AG20443 (cell line): ENCODE measurements around the gene PRKCE.
A peak's percentile ranks its signal among the peaks of the same experiment; 100 is the strongest.

Source experiments
- DNase-seq: peaks from one replicate; pipeline ENCODE4 v3.0.0; 2012; ENCODE audit warnings: low spot score, mixed read lengths

Gene PRKCE

DNA sequence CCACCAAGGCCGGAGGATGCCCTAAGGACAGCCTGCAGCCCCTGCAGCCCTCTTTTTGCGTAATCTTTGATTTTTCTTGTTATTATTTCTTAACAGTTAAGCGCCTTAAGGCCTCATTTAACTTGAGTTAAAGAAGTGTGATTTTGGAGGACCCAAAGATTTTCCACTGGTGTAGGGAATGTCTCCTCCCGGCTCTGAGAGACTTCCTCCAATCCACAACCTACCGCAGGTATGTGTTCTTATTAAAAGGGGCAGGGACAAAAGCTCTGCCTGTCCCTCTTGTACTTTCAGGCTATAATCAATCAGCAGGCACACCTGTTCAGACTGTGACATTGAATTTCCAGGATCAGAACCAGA lies 285.1 kb downstream of the PRKCE start:
- no peak for DNase-seq

- DNase-seq: no peak
Observed at GRCh38 chr2:45937990-45938389, 286.5 kb downstream of the PRKCE start.

GRCh38 chr2:45938649-45939511 lies 287.4 kb downstream of the PRKCE start:
- peak; percentile 91 for DNase-seq

DNA sequence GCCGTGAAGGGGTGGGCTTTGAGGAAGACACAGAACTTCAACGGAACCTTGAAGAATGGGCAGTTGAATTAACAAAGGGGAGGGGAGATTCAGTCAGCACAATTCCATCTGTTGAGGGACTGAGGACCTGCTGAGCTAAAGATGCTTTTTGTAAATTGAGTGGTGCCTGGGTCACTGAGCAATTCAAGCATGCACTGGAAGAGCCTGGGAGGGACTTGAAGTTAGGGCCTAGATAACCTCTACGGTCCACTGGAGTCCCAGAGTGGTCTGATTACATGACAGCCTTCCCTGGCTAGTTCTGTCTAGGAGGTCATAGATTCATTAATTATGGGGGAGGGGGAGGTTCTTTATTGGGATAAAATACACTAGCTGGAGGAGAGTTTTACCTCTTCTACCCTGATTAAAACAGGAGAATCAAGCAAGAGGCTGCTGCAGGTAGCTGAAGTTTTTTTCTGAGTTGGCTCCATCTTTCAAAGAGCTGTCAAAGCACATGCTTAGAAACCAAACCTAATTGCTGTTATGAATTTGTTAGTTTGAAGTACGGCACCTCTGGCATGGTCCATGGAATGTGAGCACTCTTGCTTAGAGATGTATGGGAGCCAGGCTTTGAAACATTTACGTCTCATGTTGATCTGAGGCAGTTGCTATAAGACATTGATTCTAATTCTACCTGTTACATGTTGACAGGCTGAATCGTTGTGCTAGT lies 290.2 kb downstream of the PRKCE start:
- DNase-seq: no peak

- no peak for DNase-seq
Observed at GRCh38 chr2:45942237-45942738, 290.8 kb downstream of the PRKCE start.

DNA sequence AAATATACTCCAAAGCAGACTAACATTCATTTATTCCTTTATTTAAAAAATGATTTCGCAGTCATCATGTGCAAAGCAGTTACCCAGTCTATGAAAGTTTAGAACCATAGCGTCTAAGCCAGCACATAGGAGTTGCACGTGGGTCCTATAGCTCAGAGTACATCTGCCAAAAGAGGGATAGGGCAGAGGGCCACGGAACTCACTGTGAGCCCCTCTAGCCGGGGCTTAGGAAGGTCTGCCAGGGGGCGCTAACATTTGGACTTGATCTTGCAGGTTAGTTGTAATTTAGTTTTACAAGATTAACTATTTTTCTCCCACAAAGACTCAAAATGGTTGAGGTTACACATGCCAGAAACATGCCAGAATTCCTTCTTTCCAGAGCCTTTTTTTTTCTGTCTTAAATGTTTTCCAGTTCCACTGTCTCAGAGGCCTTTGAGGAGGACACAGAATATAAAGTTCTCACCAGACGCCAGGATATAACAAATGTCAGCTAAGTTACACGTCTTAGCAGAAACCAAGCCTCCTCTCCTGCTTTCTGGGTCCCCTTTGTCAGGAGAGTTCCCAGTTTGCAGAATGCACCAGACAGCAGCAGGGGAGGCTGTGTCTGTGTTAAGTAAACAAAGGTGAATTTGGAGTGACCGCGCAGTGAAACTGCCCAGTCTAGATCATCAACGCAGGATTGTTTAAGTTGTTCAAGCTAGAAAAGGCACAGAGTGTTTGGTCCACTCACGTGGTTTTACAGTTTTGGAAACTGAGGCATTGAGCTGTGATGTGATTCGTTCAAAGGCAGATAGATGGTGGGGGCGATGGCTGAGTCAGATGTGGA lies 292.0 kb downstream of the PRKCE start:
- no peak for DNase-seq

- peak; percentile 47 for DNase-seq
Observed at GRCh38 chr2:45944074-45944473, 292.6 kb downstream of the PRKCE start.

DNA sequence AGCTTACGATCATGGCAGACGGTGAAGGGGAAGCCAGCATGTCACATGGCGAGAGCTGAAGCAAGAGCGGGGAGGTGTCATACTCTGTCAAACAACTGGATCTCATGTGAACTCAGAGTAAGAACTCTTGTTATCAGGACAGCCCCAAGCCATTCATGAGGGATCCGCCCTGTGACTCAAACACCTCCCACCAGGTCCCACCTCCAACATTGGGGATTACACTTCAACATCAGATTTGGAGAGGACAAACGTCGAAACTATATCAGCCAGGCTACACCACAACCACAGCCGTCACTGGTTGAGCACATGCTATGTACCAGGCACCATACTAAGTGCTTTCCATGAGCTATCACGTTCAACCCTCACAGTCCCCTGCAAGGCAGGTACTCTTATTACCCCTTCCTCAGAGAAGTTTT lies 293.8 kb downstream of the PRKCE start:
- DNase-seq: no peak

GRCh38 chr2:45946023-45946422 lies 294.5 kb downstream of the PRKCE start:
- peak; percentile 72 for DNase-seq

- no peak for DNase-seq
Observed at GRCh38 chr2:45950606-45951005, 299.1 kb downstream of the PRKCE start.

GRCh38 chr2:45951025-45951727 lies 299.7 kb downstream of the PRKCE start:
- DNase-seq: no peak

DNA sequence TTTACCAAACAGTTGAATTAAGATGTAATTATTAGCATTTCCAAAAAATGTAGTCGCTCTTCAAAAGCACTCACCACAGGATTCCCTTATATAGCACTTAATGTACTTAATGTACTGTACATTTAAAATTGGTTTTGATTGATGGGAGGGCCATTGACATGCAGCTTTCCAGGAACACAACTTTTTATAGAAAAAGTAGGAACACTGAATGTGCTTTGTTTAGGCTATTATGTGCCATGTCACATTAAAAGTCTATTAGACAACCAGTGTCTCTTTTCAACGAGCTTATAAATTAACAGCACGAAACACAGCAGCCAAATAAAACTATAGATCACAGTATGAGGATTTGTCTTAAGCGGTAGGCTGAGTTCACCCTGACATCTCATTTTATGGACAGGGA lies 301.1 kb downstream of the PRKCE start:
- DNase-seq: no peak

- DNase-seq: no peak
Observed at GRCh38 chr2:45953376-45954027, 302.0 kb downstream of the PRKCE start.

DNA sequence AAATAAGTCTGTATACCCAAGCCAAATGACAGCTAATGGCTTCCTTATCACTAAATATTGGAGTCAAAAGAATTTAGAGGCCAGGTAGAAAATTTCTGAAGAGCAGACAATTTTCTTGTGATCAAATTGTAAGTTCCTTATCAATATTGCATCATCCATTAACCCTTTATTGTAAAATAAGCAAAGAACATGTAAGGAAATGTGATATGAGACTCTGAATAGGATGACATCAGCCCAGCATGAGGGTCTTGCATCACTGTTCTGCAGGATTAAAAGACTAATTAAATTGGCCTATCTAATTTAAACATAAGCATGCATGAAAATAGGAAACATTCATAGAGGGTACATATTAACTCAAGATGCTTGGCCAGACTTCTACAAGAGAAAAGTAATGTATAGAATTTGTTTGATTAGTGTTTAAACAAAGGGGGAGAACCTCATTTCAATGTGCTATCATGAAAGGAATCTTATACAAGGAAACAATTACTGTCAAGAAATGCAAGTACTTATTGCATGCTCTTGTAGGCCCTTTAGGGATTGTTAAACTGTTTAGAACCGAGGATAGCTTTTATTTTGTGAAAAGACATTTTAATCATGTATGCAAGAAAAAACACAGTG lies 302.9 kb downstream of the PRKCE start:
- no peak for DNase-seq

DNA sequence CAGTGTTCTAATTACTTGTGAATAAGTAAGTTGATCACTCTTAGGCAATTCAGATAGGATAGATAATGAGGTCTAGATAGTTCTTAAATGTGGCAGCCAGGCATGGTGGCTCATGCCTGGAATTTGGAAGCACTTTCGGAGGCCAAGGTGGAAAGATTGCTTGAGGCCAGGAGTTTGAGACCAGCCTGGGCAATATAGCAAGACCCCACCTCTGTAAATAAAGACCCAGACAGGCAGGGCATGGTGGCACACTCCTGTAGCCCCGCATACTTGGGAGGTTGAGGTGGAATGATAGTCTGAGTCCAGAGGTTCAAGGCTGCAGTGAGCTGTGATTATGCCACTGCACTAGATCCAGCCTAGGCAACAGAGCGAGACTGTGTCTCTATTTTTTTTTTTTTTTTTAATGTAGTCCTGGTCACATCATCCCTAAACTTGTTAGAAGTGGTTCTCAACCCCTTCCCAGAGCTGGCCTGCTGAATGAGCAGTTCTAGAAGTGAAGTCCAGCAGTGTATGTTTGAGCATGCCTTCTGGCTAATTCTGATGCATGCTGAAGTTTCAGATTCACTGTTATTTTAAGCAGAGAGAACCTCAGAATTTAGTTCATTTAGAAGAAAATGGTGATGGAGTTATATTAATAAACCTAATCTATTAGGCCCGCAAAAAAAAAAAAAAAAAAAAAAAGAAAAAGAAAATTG lies 306.2 kb downstream of the PRKCE start:
- DNase-seq: no peak

GRCh38 chr2:45960057-45960863 lies 308.8 kb downstream of the PRKCE start:
- DNase-seq: no peak

GRCh38 chr2:45962177-45962921 lies 310.9 kb downstream of the PRKCE start:
- DNase-seq: peak; percentile 85

GRCh38 chr2:45963816-45964215 lies 312.3 kb downstream of the PRKCE start:
- DNase-seq: no peak
